Neuron (in vitro differentiated cells): ENCODE results near the gene FOXP2.
"Not testable (repeated sequence)": the region's sequence is repeated elsewhere in the genome, so short reads cannot be mapped to it uniquely, and the experiment has no call there.

Experiments
- H2AFZ ChIP-seq: one replicate; pipeline ENCODE4 v1.6.1; 2013; ENCODE audit warnings: low read depth, mild to moderate bottlenecking, inconsistent platforms, low read length, moderate library complexity
- H3K27me3 ChIP-seq: one replicate; pipeline ENCODE4 v1.6.1; 2013; ENCODE audit warnings: low read length; ENCODE audit not compliant: insufficient read depth
- H3K36me3 ChIP-seq: one replicate; pipeline ENCODE4 v1.6.1; 2013; ENCODE audit warnings: low read length; ENCODE audit not compliant: insufficient read depth
- H3K4me1 ChIP-seq: one replicate; pipeline ENCODE4 v1.6.1; 2013; ENCODE audit warnings: low read length; ENCODE audit not compliant: insufficient read depth
- H3K4me3 ChIP-seq: 2 replicates; pipeline ENCODE4 v1.5.1; 2013; ENCODE audit warnings: mild to moderate bottlenecking, low read length, moderate library complexity
- H3K9me3 ChIP-seq: one replicate; pipeline ENCODE4 v1.6.1; 2013; ENCODE audit warnings: low read length

FOXP2 gene

GRCh38 chr7:114487174-114487573 is 72.6 kb downstream of the FOXP2 start:
- Histone ChIP-seq H3K4me3 (no peak overlapping the region), H3K9me3 (peaks cover 10% of the 10 kb centered on the region), H3K4me1 (no peaks in the 10 kb centered on the region), H3K27me3 (no peaks in the 10 kb centered on the region), H3K36me3 (no peaks in the 10 kb centered on the region), H2AFZ (no peak overlapping the region)

- Histone ChIP-seq H3K4me1 (no peaks in the 10 kb centered on the region), H3K27me3 (no peaks in the 10 kb centered on the region), H2AFZ (no peak overlapping the region), H3K36me3 (no peaks in the 10 kb centered on the region), H3K9me3 (peaks cover 10% of the 10 kb centered on the region), H3K4me3 (no peak overlapping the region)
Observed at GRCh38 chr7:114488696-114489095, 74.1 kb downstream of the FOXP2 start.

GRCh38 chr7:114497491-114497890 is 82.9 kb downstream of the FOXP2 start:
- H3K27me3 ChIP-seq, H3K4me3 ChIP-seq, H3K36me3 ChIP-seq, H2AFZ ChIP-seq, H3K4me1 ChIP-seq, H3K9me3 ChIP-seq: not testable (repeated sequence)

GRCh38 chr7:114502454-114503254 is 88.0 kb downstream of the FOXP2 start:
- Histone ChIP-seq H3K9me3 (no peaks in the 10 kb centered on the region), H3K4me1 (no peaks in the 10 kb centered on the region), H3K4me3 (no peak overlapping the region), H2AFZ (no peak overlapping the region), H3K36me3 (no peaks in the 10 kb centered on the region), H3K27me3 (no peaks in the 10 kb centered on the region)

- Histone ChIP-seq H3K4me1 (no peaks in the 10 kb centered on the region), H3K4me3 (no peak overlapping the region), H3K9me3 (no peaks in the 10 kb centered on the region), H2AFZ (no peak overlapping the region), H3K27me3 (no peaks in the 10 kb centered on the region), H3K36me3 (no peaks in the 10 kb centered on the region)
Observed at GRCh38 chr7:114504586-114504985, 90.0 kb downstream of the FOXP2 start.

- no peaks in the 10 kb centered on the region for H3K36me3 ChIP-seq
- no peaks in the 10 kb centered on the region for H3K9me3 ChIP-seq
- H3K4me3 ChIP-seq: no peak overlapping the region
- no peaks in the 10 kb centered on the region for H3K27me3 ChIP-seq
- H2AFZ ChIP-seq: no peak overlapping the region
- no peaks in the 10 kb centered on the region for H3K4me1 ChIP-seq
Observed at GRCh38 chr7:114507381-114507780, 92.8 kb downstream of the FOXP2 start.

GRCh38 chr7:114508086-114508485 is 93.5 kb downstream of the FOXP2 start:
- no peaks in the 10 kb centered on the region for H3K36me3 ChIP-seq
- no peak overlapping the region for H3K4me3 ChIP-seq
- no peaks in the 10 kb centered on the region for H3K9me3 ChIP-seq
- no peaks in the 10 kb centered on the region for H3K4me1 ChIP-seq
- H2AFZ ChIP-seq: no peak overlapping the region
- no peaks in the 10 kb centered on the region for H3K27me3 ChIP-seq

- not testable (repeated sequence) for H3K36me3 ChIP-seq, H3K4me1 ChIP-seq, H3K4me3 ChIP-seq, H3K9me3 ChIP-seq, H3K27me3 ChIP-seq, H2AFZ ChIP-seq
Observed at GRCh38 chr7:114510824-114511223, 96.2 kb downstream of the FOXP2 start.

- Histone ChIP-seq H3K9me3 (no peaks in the 10 kb centered on the region), H3K4me3 (no peak overlapping the region), H3K27me3 (no peaks in the 10 kb centered on the region), H3K36me3 (no peaks in the 10 kb centered on the region), H2AFZ (no peak overlapping the region), H3K4me1 (peaks cover 4% of the 10 kb centered on the region)
Observed at GRCh38 chr7:114519240-114519639, 104.6 kb downstream of the FOXP2 start.

GRCh38 chr7:114522081-114522480 is 107.5 kb downstream of the FOXP2 start:
- peaks cover 4% of the 10 kb centered on the region for H3K4me1 ChIP-seq
- H2AFZ ChIP-seq: no peak overlapping the region
- H3K27me3 ChIP-seq: no peaks in the 10 kb centered on the region
- no peaks in the 10 kb centered on the region for H3K9me3 ChIP-seq
- no peak overlapping the region for H3K4me3 ChIP-seq
- no peaks in the 10 kb centered on the region for H3K36me3 ChIP-seq

- no peak overlapping the region for H2AFZ ChIP-seq
- no peaks in the 10 kb centered on the region for H3K9me3 ChIP-seq
- H3K4me1 ChIP-seq: peaks cover 10% of the 10 kb centered on the region
- no peaks in the 10 kb centered on the region for H3K36me3 ChIP-seq
- H3K4me3 ChIP-seq: no peak overlapping the region
- no peaks in the 10 kb centered on the region for H3K27me3 ChIP-seq
Observed at GRCh38 chr7:114527589-114527988, 113.0 kb downstream of the FOXP2 start.

GRCh38 chr7:114530057-114530611 is 115.5 kb downstream of the FOXP2 start:
- Histone ChIP-seq H3K9me3 (no peaks in the 10 kb centered on the region), H3K36me3 (no peaks in the 10 kb centered on the region), H3K4me3 (no peak overlapping the region), H2AFZ (no peak overlapping the region), H3K27me3 (no peaks in the 10 kb centered on the region), H3K4me1 (peaks cover 36% of the 10 kb centered on the region)

GRCh38 chr7:114531326-114531725 is 116.7 kb downstream of the FOXP2 start:
- no peak overlapping the region for H3K4me3 ChIP-seq
- no peaks in the 10 kb centered on the region for H3K9me3 ChIP-seq
- H3K4me1 ChIP-seq: peaks cover 47% of the 10 kb centered on the region
- no peaks in the 10 kb centered on the region for H3K27me3 ChIP-seq
- no peak overlapping the region for H2AFZ ChIP-seq
- H3K36me3 ChIP-seq: no peaks in the 10 kb centered on the region

- H3K9me3 ChIP-seq: no peaks in the 10 kb centered on the region
- H2AFZ ChIP-seq: no peak overlapping the region
- peaks cover 52% of the 10 kb centered on the region for H3K4me1 ChIP-seq
- H3K4me3 ChIP-seq: no peak overlapping the region
- H3K36me3 ChIP-seq: no peaks in the 10 kb centered on the region
- H3K27me3 ChIP-seq: no peaks in the 10 kb centered on the region
Observed at GRCh38 chr7:114533131-114533530, 118.5 kb downstream of the FOXP2 start.
